Suprapubic skin (tissue), 4 donors: Measurements from ENCODE around the gene RAPGEF6. TPM values are rescaled to one million over a fixed set of nuclear protein-coding genes. Genes with fewer than 3 reads are reported as not detected.
"Not testable (repeated sequence)": the region's sequence is repeated elsewhere in the genome, so short reads cannot be mapped to it uniquely, and the experiment has no call there.

Experiments
- DNase-seq, 2 donors: peaks; one replicate each; pipeline ENCODE4 v3.0.0-alpha.2; 2019; ENCODE audit warnings: low spot score in 2 of 2
- H3K27ac ChIP-seq: fragments of 200-600 bp; sonication (generic); one replicate; pipeline ENCODE4 v1.5.1; 2019
- H3K27me3 ChIP-seq: fragments of 200-600 bp; sonication (generic); one replicate; pipeline ENCODE4 v1.5.1; 2019
- H3K36me3 ChIP-seq: fragments of 200-600 bp; sonication (generic); one replicate; pipeline ENCODE4 v1.5.1; 2019
- H3K4me1 ChIP-seq: fragments of 200-600 bp; sonication (generic); one replicate; pipeline ENCODE4 v1.5.1; 2019
- H3K4me3 ChIP-seq: fragments of 200-600 bp; sonication (generic); one replicate; pipeline ENCODE4 v1.5.1; 2019; ENCODE audit warnings: mild to moderate bottlenecking
- H3K9me3 ChIP-seq: fragments of 200-600 bp; sonication (generic); one replicate; pipeline ENCODE4 v1.5.1; 2019
- EP300 ChIP-seq: sonication (generic); formaldehyde crosslinking; IDR thresholded peaks from one replicate; pipeline ENCODE4 v1.6.1; 2017; ENCODE audit warnings: antibody characterized with exemption
- POLR2A ChIP-seq, 2 donors: fragments of 450-650 bp; IDR thresholded peaks; one replicate each; pipeline ENCODE4 v1.6.1; 2017; ENCODE audit warnings: antibody characterized with exemption in 2 of 2, mild to moderate bottlenecking in 2 of 2, moderate library complexity in 2 of 2
- POLR2AphosphoS5 ChIP-seq, 3 donors: sonication (generic); formaldehyde crosslinking; IDR thresholded peaks; one replicate each; pipeline ENCODE4 v1.6.1; 2017; ENCODE audit warnings: antibody characterized with exemption in 3 of 3
- WGBS: methylation state at CpG from one replicate; pipeline ENCODE4 v1.1.5; 2018; 5-methylcytosine and 5-hydroxymethylcytosine counted together
- total RNA-seq, 4 donors: library from RNA; depleted of rRNA; stranded (reverse); fragments of >200 nt; gene quantifications; one replicate each; pipeline ENCODE4 v1.1.0, GENCODE V29; 2016
- TF ChIP-seq, protein P1 (sequence below), 2 donors: fragments of 200-600 bp in 1 of 2; fragments of 450-650 bp in 1 of 2; sonication (generic) in 1 of 2; IDR thresholded peaks; one replicate each; pipeline ENCODE4 v1.5.1; 2016 to 2019; ENCODE audit warnings: antibody characterized with exemption in 2 of 2, mild to moderate bottlenecking in 1 of 2, moderate library complexity in 1 of 2

RAPGEF6 gene
- total RNA-seq, 4 donors from 2014 or later, result 17.8 to 38.3 (median 20.6) TPM

DNA sequence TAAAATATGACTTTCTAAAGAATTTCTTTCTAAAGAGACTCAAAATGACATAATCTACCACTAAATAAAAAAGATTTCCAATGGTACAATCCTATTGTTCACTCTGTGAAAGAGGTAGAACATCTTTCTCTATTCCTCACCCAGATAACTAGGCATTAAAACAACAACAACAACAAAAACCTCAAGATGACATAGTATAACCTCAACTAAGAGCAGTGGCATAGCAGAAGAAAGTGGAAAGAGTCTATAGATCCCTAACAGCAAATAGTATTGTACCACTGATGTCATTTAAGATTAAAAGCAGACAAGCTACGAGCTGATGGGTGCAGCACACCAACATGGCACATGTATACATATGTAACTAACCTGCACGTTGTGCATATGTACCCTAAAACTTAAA, 29.9 kb downstream of the RAPGEF6 start:
- H3K4me1 ChIP-seq, result peaks cover 9% of the 10 kb centered on the region
- 96% methylated on average over 2 of the region's 2 CpGs for WGBS
- no peak for TF ChIP-seq POLR2A (IDR thresholded peaks at IDR 0.05)
- TF ChIP-seq POLR2AphosphoS5 (IDR thresholded peaks at IDR 0.05), result no peak
- TF ChIP-seq EP300, result no peak
- TF ChIP-seq, protein P1, sequence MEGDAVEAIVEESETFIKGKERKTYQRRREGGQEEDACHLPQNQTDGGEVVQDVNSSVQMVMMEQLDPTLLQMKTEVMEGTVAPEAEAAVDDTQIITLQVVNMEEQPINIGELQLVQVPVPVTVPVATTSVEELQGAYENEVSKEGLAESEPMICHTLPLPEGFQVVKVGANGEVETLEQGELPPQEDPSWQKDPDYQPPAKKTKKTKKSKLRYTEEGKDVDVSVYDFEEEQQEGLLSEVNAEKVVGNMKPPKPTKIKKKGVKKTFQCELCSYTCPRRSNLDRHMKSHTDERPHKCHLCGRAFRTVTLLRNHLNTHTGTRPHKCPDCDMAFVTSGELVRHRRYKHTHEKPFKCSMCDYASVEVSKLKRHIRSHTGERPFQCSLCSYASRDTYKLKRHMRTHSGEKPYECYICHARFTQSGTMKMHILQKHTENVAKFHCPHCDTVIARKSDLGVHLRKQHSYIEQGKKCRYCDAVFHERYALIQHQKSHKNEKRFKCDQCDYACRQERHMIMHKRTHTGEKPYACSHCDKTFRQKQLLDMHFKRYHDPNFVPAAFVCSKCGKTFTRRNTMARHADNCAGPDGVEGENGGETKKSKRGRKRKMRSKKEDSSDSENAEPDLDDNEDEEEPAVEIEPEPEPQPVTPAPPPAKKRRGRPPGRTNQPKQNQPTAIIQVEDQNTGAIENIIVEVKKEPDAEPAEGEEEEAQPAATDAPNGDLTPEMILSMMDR (IDR thresholded peaks at IDR 0.05), result no peak
- H3K27ac ChIP-seq, result no peak overlapping the region
- H3K36me3 ChIP-seq, result peaks cover 10% of the 10 kb centered on the region
- H3K9me3 ChIP-seq, result no peaks in the 10 kb centered on the region
- H3K27me3 ChIP-seq, result no peaks in the 10 kb centered on the region
- no peak overlapping the region for H3K4me3 ChIP-seq
- no peak for DNase-seq

DNA sequence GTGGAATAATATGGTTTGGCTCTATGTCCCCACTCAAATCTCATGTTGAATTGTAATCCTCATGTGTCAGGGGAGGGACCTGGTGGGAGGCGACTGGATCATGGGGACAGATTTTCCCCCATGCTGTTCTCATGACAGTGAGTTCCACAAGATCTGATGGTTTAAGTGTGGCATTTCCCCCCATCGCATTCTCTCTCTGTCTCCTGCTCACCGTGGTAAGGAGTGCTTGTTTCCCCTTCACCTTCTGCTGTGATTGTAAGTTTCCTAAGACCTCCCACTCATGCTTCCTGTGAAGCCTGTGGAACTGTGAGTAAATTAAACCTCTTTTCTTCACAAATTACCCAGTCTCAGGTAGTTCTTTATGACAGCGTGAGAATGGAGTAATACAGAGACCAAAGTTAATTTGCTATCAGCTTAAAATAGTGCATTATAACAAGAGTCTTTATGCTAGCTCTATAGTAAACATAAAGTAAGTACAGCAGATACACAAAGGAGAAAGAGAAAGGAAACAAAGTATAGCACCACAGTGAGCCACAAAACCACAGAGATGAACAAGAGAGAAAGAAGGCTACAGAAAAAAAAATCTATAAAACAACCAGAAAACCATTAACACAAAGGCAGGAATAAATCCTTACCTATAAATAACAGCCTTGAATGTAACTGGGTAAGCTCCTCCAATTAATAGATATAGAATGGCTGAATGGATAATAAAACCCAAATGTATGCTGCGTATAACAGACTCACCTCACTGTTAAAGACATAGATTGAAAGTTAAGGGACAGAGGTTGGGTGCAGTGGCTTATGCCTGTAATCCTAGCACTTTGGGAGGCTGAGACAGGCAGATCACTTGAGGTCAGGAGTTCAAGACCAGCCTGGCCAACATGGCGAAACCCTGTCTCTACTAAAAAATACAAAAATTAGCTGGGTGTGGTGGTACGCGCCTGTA, 39.7 kb downstream of the RAPGEF6 start:
- Histone ChIP-seq H3K4me3 (no peak overlapping the region), H3K36me3 (no peaks in the 10 kb centered on the region), H3K4me1 (peaks cover 8% of the 10 kb centered on the region), H3K27me3 (no peaks in the 10 kb centered on the region), H3K9me3 (no peaks in the 10 kb centered on the region), H3K27ac (no peak overlapping the region)
- 92% methylated on average over 8 of the region's 8 CpGs for WGBS
- DNase-seq, result no peak
- TF ChIP-seq EP300 (no peak), POLR2AphosphoS5 (IDR thresholded peaks at IDR 0.05) (no peak), POLR2A (IDR thresholded peaks at IDR 0.05) (no peak)
- TF ChIP-seq, protein P1 (IDR thresholded peaks at IDR 0.05), result no peak

DNA sequence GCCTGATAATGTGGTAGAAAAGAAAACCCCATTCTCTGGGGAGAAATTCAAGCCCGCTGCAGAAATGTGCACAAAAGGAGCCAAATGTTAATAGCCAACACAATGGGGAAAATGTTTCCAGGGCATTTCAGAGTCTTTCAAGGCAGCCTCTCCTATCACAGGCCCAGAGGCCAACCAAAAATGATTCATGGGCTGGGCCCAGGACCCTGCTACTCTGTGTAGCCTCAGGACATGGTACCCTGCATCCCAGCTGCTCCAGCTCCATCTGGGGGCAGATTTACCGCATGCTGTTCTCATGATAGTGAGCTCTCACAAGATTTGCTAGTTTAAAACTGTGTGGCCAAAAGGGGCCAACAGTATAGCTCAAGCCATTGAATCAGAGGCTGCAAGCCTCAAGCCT, 41.1 kb downstream of the RAPGEF6 start:
- TF ChIP-seq POLR2AphosphoS5 (IDR thresholded peaks at IDR 0.05), result no peak
- no peak for TF ChIP-seq POLR2A (IDR thresholded peaks at IDR 0.05)
- no peak for TF ChIP-seq EP300
- TF ChIP-seq, protein P1 (IDR thresholded peaks at IDR 0.05), result no peak
- Histone ChIP-seq H3K4me3 (no peak overlapping the region), H3K9me3 (no peaks in the 10 kb centered on the region), H3K27ac (no peak overlapping the region), H3K4me1 (peaks cover 8% of the 10 kb centered on the region), H3K36me3 (no peaks in the 10 kb centered on the region), H3K27me3 (no peaks in the 10 kb centered on the region)
- DNase-seq, result no peak
- whole genome bisulfite sequencing, result 64% methylated on average over 2 of the region's 2 CpGs

DNA sequence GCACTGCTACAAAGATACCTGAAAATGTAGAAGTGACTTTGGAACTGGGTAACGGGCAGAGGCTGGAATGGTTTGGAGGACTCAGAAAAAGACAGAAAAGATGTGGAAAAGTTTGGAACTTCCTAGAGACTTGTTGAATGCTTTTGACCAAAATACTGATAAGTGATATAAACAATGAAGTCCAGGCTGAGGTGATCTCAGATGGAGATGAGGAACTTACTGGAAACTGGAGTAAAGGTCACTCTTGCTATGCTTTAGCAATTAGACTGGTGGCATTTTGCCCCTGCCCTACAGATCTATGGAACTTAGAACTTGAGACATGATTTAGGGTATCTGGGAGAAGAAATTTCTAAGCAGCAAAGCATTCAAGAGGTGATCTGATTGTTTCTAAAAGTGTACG, 41.6 kb downstream of the RAPGEF6 start:
- not testable (repeated sequence) for H3K4me1 ChIP-seq, DNase-seq, H3K9me3 ChIP-seq, H3K36me3 ChIP-seq, H3K27me3 ChIP-seq, H3K27ac ChIP-seq, H3K4me3 ChIP-seq
- WGBS, result 76% methylated on average over 2 of the region's 2 CpGs

DNA sequence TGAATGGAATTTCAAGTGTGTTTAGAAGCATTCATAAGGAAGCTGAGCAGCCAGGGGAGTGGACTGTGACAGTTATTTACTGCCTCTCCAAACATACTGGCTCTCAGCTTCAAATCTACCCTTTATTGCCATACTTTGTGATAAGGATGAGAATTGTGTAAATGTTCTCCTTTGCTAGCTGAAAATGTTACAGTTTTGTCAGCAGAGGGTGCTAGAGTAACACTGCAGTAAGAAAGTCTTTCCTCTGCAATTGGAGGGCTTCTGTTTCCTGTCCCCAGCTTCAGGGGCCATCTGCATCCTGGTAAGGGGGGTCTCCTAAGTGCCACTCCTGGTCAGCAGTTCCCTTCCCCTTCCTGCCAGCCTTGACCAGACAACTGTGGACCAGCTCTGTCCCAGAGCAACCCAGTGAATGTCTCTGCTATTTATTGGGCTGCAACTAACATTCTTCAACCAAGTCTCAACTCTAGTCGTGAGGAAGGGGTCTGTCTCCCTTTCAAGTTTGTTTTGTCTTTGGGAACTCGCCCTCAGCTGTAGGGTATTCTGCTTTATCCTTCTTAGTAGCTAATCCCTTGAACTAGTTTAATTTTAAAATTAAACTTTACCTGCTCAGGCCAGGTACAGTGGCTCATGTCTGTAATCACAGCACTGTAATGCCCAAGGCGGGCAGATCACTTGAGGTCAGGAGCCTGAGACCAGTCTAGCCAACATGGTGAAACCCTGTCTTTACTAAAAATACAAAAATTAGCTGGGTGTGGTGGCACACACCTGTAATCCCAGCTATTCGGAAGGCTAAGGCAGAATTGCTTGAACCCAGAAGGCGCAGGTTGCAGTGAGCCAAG, 45.3 kb downstream of the RAPGEF6 start:
- Histone ChIP-seq H3K9me3 (no peaks in the 10 kb centered on the region), H3K4me1 (peaks cover 8% of the 10 kb centered on the region), H3K4me3 (no peak overlapping the region), H3K27me3 (no peaks in the 10 kb centered on the region), H3K36me3 (no peaks in the 10 kb centered on the region), H3K27ac (no peak overlapping the region)
- no peak for DNase-seq
- TF ChIP-seq, protein P1 (IDR thresholded peaks at IDR 0.05), result peak; percentile 29 to 74
- no peak for TF ChIP-seq POLR2A (IDR thresholded peaks at IDR 0.05)
- WGBS, result 72% methylated on average over 5 of the region's 5 CpGs
